ENCODE data around the gene PDCD10. TPM values are rescaled to one million over a fixed set of nuclear protein-coding genes. Genes with fewer than 3 reads are reported as not detected.

Gene PDCD10
- polyA plus RNA-seq, 1 experiment: 79.5 TPM

GRCh38 chr3:167662919-167663400, 71.7 kb downstream of the PDCD10 start:
- DNase-seq (ENCODE audit: low read depth, low spot score): no peak
- Histone ChIP-seq H3K9me3 (ENCODE audit: control insufficient read depth, insufficient read depth, low read length) (no peaks in the 10 kb centered on the region), H3K4me3 (ENCODE audit: low read depth, low read length) (no peak overlapping the region), H3K27ac (ENCODE audit: low read depth, low read length) (no peak overlapping the region), H3K27me3 (ENCODE audit: control insufficient read depth, insufficient read depth, low read length) (no peaks in the 10 kb centered on the region)
- POLR2A ChIA-PET: no interaction called here
- TF ChIP-seq CTCF (IDR thresholded peaks at IDR 0.05; ENCODE audit: low read depth, low read length): no peak
- CTCF ChIA-PET: interaction anchor here (1.1 kb wide), 1 partner anchor 22 kb away, joined by 7 read pairs; no protein-coding TSS in a partner anchor

GRCh38 chr3:167657684-167658225, 76.9 kb downstream of the PDCD10 start:
- Histone ChIP-seq H3K27me3 (ENCODE audit: control insufficient read depth, insufficient read depth, low read length) (no peaks in the 10 kb centered on the region), H3K27ac (ENCODE audit: low read depth, low read length) (no peak overlapping the region), H3K4me3 (ENCODE audit: low read depth, low read length) (no peak overlapping the region), H3K9me3 (ENCODE audit: control insufficient read depth, insufficient read depth, low read length) (no peaks in the 10 kb centered on the region)
- no peak for DNase-seq (ENCODE audit: low read depth, low spot score)
- POLR2A ChIA-PET: no interaction called here
- no peak for TF ChIP-seq CTCF (IDR thresholded peaks at IDR 0.05; ENCODE audit: low read depth, low read length)
- CTCF ChIA-PET: no interaction called here

- no peak overlapping the region for H3K27ac ChIP-seq (ENCODE audit: low read depth, low read length)
- H3K9me3 ChIP-seq (ENCODE audit: control insufficient read depth, insufficient read depth, low read length): no peaks in the 10 kb centered on the region
- DNase-seq (ENCODE audit: low read depth, low spot score): no peak
- no peaks in the 10 kb centered on the region for H3K27me3 ChIP-seq (ENCODE audit: control insufficient read depth, insufficient read depth, low read length)
- POLR2A ChIA-PET: no interaction called here
- TF ChIP-seq CTCF (IDR thresholded peaks at IDR 0.05; ENCODE audit: low read depth, low read length): no peak
- no peak overlapping the region for H3K4me3 ChIP-seq (ENCODE audit: low read depth, low read length)
- CTCF ChIA-PET: no interaction called here
Measured at GRCh38 chr3:167656821-167657220, 77.9 kb downstream of the PDCD10 start.

- no peak for DNase-seq (ENCODE audit: low read depth, low spot score)
- ChIA-PET CTCF (no interaction called here), POLR2A (no interaction called here)
- no peaks in the 10 kb centered on the region for H3K9me3 ChIP-seq (ENCODE audit: control insufficient read depth, insufficient read depth, low read length)
- no peak within 1 kb of the TSS for H3K27ac ChIP-seq (ENCODE audit: low read depth, low read length)
- no peak within 1 kb of the TSS for H3K4me3 ChIP-seq (ENCODE audit: low read depth, low read length)
- H3K27me3 ChIP-seq (ENCODE audit: control insufficient read depth, insufficient read depth, low read length): no peaks in the 10 kb centered on the region
- no peak for TF ChIP-seq CTCF (IDR thresholded peaks at IDR 0.05; ENCODE audit: low read depth, low read length)
Measured at GRCh38 chr3:167653760-167654159, 80.9 kb downstream of the PDCD10 start, which contains the start of gene WDR49. Gene WDR49, minus strand, starts transcription at chr3:167653942. Its CDS starts 517 bp downstream, at chr3:167653425.

- TF ChIP-seq CTCF (IDR thresholded peaks at IDR 0.05; ENCODE audit: low read depth, low read length): no peak
- DNase-seq (ENCODE audit: low read depth, low spot score): no peak
- ChIA-PET POLR2A (no interaction called here), CTCF (no interaction called here)
- Histone ChIP-seq H3K4me3 (ENCODE audit: low read depth, low read length) (no peak overlapping the region), H3K9me3 (ENCODE audit: control insufficient read depth, insufficient read depth, low read length) (no peaks in the 10 kb centered on the region), H3K27me3 (ENCODE audit: control insufficient read depth, insufficient read depth, low read length) (no peaks in the 10 kb centered on the region), H3K27ac (ENCODE audit: low read depth, low read length) (no peak overlapping the region)
Measured at GRCh38 chr3:167653155-167653554, 81.5 kb downstream of the PDCD10 start.

All from AG04450 (cell line).